Inflammatory macrophage (primary cell): ENCODE data around the gene C1orf159.
"Not testable (repeated sequence)": the region's sequence is repeated elsewhere in the genome, so short reads cannot be mapped to it uniquely, and the experiment has no call there.

Source experiments
- DNase-seq, 2 donors: peaks; one replicate each; pipeline ENCODE4 v3.0.0-alpha.2; 2020 to 2022

The C1orf159 gene

GRCh38 chr1:1080122-1080757 lies 35.6 kb downstream of the C1orf159 start:
- DNase-seq: no peak

GRCh38 chr1:1079408-1080121 lies 36.3 kb downstream of the C1orf159 start:
- DNase-seq: peak; percentile 8 to 24

DNA sequence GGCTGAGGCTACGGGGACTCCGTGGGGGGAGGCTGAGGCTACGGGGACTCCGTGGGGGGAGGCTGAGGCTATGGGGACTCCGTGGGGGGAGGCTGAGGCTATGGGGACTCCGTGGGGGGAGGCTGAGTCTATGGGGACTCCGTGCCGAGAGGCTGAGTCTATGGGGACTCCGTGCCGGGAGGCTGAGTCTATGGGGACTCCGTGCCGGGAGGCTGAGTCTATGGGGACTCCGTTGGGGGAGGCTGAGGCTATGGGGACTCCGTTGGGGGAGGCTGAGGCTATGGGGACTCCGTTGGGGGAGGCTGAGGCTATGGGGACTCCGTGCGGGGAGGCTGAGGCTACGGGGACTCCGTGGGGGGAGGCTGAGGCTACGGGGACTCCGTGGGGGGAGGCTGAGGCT lies 38.5 kb downstream of the C1orf159 start:
- not testable (repeated sequence) for DNase-seq

GRCh38 chr1:1075148-1075935 lies 40.5 kb downstream of the C1orf159 start:
- no peak for DNase-seq

DNA sequence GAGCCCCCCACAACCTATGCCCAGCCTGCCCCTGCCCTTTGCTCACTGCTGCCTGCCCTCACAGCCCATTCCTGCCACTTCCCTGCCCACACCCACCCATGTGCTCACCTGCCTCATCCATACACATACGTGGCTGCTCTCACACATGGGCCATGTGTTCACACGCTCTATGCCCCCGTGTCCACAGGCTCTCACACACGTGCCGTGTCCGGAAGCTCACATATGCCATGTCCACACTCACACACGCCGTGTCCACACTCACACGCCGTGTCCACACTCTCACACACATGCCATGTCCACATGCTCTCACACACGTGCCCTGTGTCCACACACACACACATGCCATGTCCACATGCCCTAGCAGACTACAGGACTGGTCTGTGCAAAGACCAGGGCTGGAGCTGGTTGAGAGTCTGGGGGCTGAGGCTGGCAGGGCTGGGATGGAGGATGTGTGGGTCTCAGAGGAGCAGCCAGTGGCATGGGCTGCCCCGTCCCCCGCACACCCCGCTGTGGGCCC lies 41.2 kb downstream of the C1orf159 start:
- no peak for DNase-seq

GRCh38 chr1:1073743-1074587 lies 41.9 kb downstream of the C1orf159 start, which contains the start of gene RNF223:
RNF223 (minus strand) TSS chr1:1074306; CDS start chr1:1072566, 1,740 bp downstream.
- no peak for DNase-seq

- no peak for DNase-seq
These were observed 42.8 kb downstream of the C1orf159 start for GRCh38 chr1:1072849-1073742.

GRCh38 chr1:1072299-1072848 lies 43.5 kb downstream of the C1orf159 start:
- no peak for DNase-seq

GRCh38 chr1:1071486-1072298 lies 44.2 kb downstream of the C1orf159 start:
- DNase-seq: no peak

GRCh38 chr1:1069711-1070676 lies 45.9 kb downstream of the C1orf159 start:
- peak; percentile 33 to 76 for DNase-seq

GRCh38 chr1:1069056-1069710 lies 46.7 kb downstream of the C1orf159 start:
- peak; percentile 62 to 72 for DNase-seq

- no peak for DNase-seq
These were observed 47.3 kb downstream of the C1orf159 start for GRCh38 chr1:1068517-1069055.

GRCh38 chr1:1067860-1068516 lies 47.9 kb downstream of the C1orf159 start:
- no peak for DNase-seq

GRCh38 chr1:1067284-1067859 lies 48.5 kb downstream of the C1orf159 start:
- no peak for DNase-seq

DNA sequence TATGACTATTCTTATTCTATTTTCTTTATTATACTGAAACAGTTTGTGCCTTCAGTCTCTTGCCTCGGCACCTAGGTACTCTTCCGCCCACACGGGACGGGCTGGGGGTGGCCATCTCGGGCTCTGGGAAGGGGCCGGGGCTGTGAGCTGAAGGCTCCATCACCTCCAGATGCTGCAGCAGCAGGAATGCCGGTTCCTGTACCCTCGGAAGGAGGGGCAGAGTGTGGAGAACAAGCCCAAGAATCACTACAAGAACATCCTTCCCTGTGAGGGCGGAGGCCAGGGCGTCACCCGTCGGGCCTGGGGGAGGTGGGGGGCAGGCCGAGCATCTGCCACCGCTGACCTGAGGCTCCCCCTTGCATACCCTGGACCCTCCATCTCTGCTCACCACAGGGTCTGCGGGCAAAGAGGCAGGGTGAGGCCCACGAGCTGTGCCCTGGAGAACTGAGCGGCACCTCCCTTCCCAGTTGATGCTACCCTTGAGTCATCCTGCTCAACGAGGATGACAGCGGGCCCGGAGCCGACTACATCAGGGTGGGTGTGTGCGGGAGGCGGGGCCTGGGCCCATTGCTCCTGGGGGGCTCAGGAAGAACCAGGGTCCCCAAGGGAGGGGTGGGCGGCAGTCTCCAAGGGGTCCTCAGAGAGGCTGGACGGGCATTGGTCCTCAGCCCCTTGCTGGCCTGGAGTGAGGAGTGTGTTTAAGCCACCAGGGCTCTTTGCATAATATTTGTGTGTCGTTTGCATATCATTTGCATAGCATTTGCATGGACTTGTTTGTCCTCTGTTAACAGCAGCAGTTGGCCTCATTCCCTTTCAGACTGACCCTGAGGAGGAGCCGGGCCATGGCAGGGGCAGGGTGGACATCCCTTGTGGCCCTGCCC lies 49.2 kb downstream of the C1orf159 start:
- no peak for DNase-seq

DNA sequence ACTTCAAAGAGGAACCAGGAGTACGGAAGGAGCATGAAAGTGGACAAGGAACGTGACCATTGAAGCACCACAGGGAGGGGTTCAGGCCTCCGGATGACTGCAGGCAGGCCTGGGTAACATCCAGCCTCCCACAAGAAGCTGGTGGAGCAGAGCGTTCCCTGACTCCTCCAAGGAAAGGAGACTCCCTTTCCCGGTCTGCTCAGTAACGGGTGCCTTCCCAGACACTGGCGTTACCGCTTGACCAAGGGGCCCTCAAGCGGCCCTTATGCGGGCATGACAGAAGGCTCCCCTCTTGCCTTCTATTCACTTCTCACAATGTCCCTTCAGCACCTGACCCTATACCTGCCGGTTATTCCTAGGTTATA lies 50.0 kb downstream of the C1orf159 start:
- DNase-seq: not testable (repeated sequence)
